Measurements from ENCODE around the gene GUCY1A2.

The GUCY1A2 gene

GRCh38 chr11:106728859-106729258, 289.4 kb downstream of the GUCY1A2 start:
- no peak for DNase-seq (ENCODE audit: low read depth)
- no peak for TF ChIP-seq CTCF (IDR thresholded peaks at IDR 0.05; ENCODE audit: low read length, missing control alignments)
- no peak overlapping the region for H3K4me3 ChIP-seq (replicated peaks; ENCODE audit: low read depth, low read length)

DNA sequence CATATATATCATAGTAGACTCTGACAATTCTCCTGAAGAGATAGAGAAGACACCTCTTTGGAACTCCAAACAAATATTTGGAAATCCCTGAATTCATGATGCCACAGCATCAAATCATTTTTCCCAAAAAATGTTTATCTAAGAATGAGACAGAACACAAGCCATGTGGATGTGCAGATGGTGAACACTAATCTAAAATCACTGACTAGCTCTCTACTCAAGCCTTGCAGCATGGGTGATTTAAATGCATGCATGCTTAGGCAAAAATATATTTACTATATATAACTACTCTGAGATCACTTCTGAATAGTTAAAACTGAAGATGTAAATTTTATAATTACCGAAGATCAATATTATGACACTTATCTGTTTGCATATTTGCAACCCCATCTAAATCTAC, 289.9 kb downstream of the GUCY1A2 start:
- no peak overlapping the region for H3K4me3 ChIP-seq (replicated peaks; ENCODE audit: low read depth, low read length)
- DNase-seq (ENCODE audit: low read depth): no peak
- no peak for TF ChIP-seq CTCF (IDR thresholded peaks at IDR 0.05; ENCODE audit: low read length, missing control alignments)

DNA sequence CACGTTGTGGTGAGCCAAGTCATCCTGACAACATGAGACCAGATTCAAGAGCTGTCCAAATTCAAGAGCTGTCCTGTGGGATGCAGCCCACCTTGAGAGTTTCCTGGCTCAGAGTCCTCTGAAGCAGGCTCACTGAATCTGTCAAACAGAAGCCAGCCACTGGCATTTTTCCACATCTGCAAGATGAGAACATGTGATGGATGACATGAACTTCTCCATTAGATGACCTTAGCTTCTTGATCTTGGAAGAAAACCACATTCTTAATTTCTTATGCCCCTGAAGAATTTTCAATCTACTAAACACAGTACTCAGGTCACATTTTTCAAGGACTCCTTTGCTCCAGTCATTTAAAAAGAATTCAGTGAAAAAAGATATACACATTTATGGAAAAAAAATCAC, 291.0 kb downstream of the GUCY1A2 start:
- H3K4me3 ChIP-seq (replicated peaks; ENCODE audit: low read depth, low read length): no peak overlapping the region
- no peak for DNase-seq (ENCODE audit: low read depth)
- TF ChIP-seq CTCF (IDR thresholded peaks at IDR 0.05; ENCODE audit: low read length, missing control alignments): no peak

DNA sequence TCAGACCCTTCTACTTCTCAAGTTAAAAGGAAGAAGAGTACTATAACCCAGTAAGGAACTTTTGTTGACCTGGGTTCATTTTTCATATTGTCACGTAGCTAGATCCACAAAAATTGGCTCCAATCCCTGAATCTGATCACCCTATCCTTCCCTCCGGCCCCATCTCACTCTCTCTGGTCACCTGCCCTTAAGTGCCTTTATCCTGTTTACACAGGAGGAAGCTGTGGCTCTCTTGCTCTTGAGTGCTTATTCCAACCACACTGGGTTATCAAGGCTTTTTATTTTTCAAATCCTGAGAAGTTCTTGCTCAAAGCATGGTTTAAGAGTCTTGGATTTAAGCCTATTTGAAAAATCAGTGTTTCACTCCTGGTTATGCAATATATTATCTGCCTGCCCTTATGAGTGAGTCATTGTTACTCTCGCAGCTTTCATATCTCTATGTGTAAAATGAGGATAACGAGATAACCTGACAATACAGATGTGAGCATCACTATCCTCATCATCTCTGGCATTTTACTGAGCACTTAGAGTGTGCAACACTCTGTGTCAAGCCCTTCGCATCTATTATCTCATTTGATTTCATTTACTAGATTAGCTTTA, 293.9 kb downstream of the GUCY1A2 start:
- no peak overlapping the region for H3K4me3 ChIP-seq (replicated peaks; ENCODE audit: low read depth, low read length)
- TF ChIP-seq CTCF (IDR thresholded peaks at IDR 0.05; ENCODE audit: low read length, missing control alignments): no peak
- peak; percentile 67 for DNase-seq (ENCODE audit: low read depth)

DNA sequence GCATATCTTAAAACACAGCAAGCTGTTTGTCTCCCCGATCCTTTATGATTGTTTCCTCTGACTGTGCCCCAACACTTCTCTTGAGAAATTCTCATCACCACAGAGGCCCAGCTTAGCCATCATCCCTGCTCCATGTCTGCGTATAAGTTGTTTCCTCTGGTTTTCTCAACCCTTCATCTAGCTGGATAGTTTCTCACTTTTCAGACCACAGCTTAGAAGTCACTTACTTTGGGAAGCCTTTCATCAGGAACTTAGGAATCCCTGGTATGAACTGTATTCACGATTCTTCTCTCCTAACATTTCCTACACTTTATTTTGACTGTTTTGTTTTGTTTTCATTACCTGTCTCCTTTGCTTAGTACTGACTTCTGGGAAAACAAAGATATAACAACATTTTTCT, 295.2 kb downstream of the GUCY1A2 start:
- no peak for TF ChIP-seq CTCF (IDR thresholded peaks at IDR 0.05; ENCODE audit: low read length, missing control alignments)
- H3K4me3 ChIP-seq (replicated peaks; ENCODE audit: low read depth, low read length): no peak overlapping the region
- no peak for DNase-seq (ENCODE audit: low read depth)

GRCh38 chr11:106717222-106717621, 301.1 kb downstream of the GUCY1A2 start:
- H3K4me3 ChIP-seq (replicated peaks; ENCODE audit: low read depth, low read length): no peak overlapping the region
- no peak for DNase-seq (ENCODE audit: low read depth)
- no peak for TF ChIP-seq CTCF (IDR thresholded peaks at IDR 0.05; ENCODE audit: low read length, missing control alignments)

- H3K4me3 ChIP-seq (replicated peaks; ENCODE audit: low read depth, low read length): no peak overlapping the region
- TF ChIP-seq CTCF (IDR thresholded peaks at IDR 0.05; ENCODE audit: low read length, missing control alignments): no peak
- DNase-seq (ENCODE audit: low read depth): peak; percentile 16
Measured at GRCh38 chr11:106714199-106714598, 304.1 kb downstream of the GUCY1A2 start.
